GM21786 (cell line): ENCODE results near the gene RAB39B.

ENCODE experiments used
- ATAC-seq: cut with Tn5 transposase; IDR thresholded peaks from one replicate; pipeline ENCODE4 v1.9.1; 2021; ENCODE audit not compliant: unreplicated experiment

RAB39B gene

DNA sequence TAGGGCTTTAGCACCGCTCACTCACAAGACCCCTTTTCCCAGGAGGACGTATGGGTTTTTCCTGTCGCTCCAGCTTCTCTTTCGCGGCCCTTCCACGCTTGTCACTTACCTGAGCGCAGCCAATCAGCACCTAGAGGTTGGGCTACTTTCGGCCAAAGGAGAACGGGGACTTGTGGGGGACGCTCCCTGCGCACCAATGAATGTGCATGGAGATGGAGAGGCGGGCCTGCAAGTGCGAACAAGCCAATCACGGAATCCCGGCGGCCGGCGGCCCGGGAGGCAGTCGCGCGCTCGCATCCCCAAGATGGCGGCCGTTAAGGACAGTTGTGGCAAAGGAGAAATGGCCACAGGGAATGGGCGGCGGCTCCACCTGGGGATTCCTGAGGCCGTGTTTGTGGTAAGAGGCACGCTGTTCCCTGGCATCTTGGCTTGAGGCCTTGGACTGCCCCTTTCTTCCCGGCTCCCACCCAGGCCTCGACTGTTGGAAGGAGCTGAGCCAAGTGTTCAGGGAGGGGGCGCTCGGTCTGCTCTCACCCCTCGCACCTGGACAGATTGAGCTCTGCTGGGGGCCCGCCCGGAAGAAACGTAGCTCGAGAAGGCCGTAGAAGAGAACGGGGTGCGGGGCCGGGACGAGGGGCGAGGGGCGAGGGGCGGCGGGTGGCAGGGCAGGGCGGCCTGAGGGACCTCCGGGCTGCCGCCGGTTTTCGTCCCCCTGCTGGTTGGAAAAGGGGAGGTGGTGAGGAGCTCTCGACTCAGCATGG lies 47.9 kb downstream of the RAB39B start, which contains the start of gene VBP1:
TSS of gene VBP1 (plus strand) at position 282 of the 761 bp plus-strand sequence. CDS start at position 305, 23 bp downstream.
- peak; percentile 96 for ATAC-seq

DNA sequence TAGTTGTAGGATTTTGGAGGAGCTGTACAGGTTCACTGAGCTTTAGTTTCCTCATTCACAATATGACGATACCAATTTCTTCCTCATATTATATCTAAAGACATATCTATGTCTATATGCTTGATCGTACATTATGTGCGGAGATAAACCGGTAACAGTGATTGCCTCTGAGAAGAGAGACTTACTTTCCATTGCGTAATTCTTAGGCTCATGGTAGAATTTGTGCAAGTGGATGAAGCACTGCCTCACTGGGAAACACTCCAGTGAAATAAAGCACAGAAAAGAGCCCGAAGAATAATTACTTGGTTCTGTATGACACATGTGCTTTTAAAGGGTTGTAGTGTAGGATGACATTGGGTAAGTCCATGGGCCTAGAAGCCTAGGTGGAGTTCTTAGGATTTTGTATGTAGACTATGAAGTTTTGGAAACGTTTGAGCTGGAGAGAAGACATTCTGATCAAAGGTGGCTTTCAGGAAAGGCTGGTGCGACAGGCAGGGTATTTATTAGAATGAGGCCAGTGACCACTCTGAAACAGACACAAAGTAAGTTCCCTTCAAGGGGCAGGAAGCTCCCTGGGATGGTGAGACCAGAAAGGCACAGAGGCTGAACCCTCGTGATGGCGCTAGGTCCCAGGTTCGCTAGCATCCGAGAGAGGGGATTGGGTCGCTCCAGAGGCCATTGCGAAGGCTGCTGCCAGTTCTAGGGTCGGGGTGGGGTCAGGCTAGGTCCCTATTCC lies 48.7 kb downstream of the RAB39B start:
- ATAC-seq = peak; percentile 30

DNA sequence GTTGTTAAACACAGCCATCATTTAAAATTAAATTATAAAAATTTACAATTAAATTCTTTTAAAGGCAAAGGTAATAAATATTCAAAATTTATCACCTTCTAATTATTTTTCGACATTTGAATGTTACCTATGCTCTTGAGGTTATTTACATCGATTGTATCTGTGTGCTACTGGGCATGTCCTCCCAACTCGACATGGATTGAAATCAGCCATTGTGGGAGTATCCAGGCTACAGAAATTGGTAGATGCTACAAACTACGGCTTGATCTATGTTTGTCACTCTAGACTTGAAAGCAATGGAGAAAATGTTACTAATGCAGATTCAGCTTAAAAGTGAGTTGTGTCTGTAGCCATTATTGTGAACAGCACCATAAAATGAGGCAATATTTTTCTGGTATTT lies 50.6 kb downstream of the RAB39B start:
- ATAC-seq = no peak

DNA sequence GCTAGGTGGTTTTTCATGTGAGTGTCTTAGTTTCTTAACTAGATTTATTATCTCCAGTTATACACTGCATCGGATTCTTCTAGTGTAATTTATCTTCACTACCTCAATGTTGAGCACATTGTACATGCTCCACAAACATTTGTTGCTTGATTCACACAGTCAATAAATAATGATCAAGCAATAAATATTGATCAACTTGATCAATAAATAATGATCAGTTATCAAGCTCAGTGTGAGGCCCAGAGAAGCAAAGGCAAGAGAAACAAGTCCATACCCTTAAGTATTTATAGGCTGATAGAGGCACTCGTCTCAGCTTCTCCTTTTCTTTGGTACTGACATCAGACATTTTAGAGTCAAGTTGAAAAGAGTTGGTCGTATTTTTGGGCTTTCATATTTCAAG lies 53.1 kb downstream of the RAB39B start:
- no peak for ATAC-seq
